H9 (cell line): ENCODE results near the gene LILRA1. TPM values are rescaled to one million over a fixed set of nuclear protein-coding genes. Genes with fewer than 3 reads are reported as not detected.

ENCODE experiments used
- DNase-seq: peaks from one replicate; pipeline ENCODE4 v3.0.0-alpha.2; 2017
- H2AFZ ChIP-seq: one replicate; pipeline ENCODE4 v1.6.1; 2013; ENCODE audit warnings: mild to moderate bottlenecking, low read length, control low read depth, moderate library complexity
- H2AK5ac ChIP-seq: 2 replicates; pipeline ENCODE4 v1.6.1; 2013; ENCODE audit warnings: low read length, control low read depth, mixed read lengths; ENCODE audit not compliant: insufficient read length
- H2BK120ac ChIP-seq: one replicate; pipeline ENCODE4 v1.6.1; 2013; ENCODE audit warnings: low read depth, mild to moderate bottlenecking, low read length, control low read depth, inconsistent platforms; ENCODE audit not compliant: poor library complexity, severe bottlenecking
- H2BK12ac ChIP-seq: 2 replicates; pipeline ENCODE4 v1.6.1; 2013; ENCODE audit warnings: low read length, control low read depth, mixed read lengths, low read depth; ENCODE audit not compliant: insufficient read length
- H2BK15ac ChIP-seq: 2 replicates; pipeline ENCODE4 v1.6.1; 2013; ENCODE audit warnings: low read depth, low read length, control low read depth
- H2BK20ac ChIP-seq: one replicate; pipeline ENCODE4 v1.6.1; 2013; ENCODE audit warnings: low read depth, mild to moderate bottlenecking, low read length, control low read depth, inconsistent platforms; ENCODE audit not compliant: poor library complexity, severe bottlenecking
- H2BK5ac ChIP-seq: 2 replicates; pipeline ENCODE4 v1.6.1; 2013; ENCODE audit warnings: low read length, control low read depth, mixed read lengths; ENCODE audit not compliant: insufficient read length
- H3K14ac ChIP-seq: 2 replicates; pipeline ENCODE4 v1.6.1; 2013; ENCODE audit warnings: low read length, control low read depth; ENCODE audit not compliant: insufficient read depth
- H3K18ac ChIP-seq: 2 replicates; pipeline ENCODE4 v1.6.1; 2013; ENCODE audit warnings: low read depth, mild to moderate bottlenecking, mixed read lengths, low read length, control low read depth; ENCODE audit not compliant: insufficient read length
- H3K23ac ChIP-seq: 2 replicates; pipeline ENCODE4 v1.6.1; 2013; ENCODE audit warnings: low read length, control low read depth, mixed read lengths, low read depth; ENCODE audit not compliant: insufficient read length
- H3K23me2 ChIP-seq: 2 replicates; pipeline ENCODE4 v1.6.1; 2013; ENCODE audit warnings: low read depth, mild to moderate bottlenecking, mixed read lengths, low read length, control low read depth; ENCODE audit not compliant: insufficient read length, poor library complexity, severe bottlenecking
- H3K27ac ChIP-seq: 2 replicates; pipeline ENCODE4 v1.5.1; 2013; ENCODE audit warnings: low read length, control low read depth, mixed read lengths, low read depth; ENCODE audit not compliant: insufficient read length
- H3K27me3 ChIP-seq: 2 replicates; pipeline ENCODE4 v1.6.1; 2013; ENCODE audit warnings: low read length, control low read depth, inconsistent platforms; ENCODE audit not compliant: insufficient read depth
- H3K4ac ChIP-seq: 2 replicates; pipeline ENCODE4 v1.6.1; 2013; ENCODE audit warnings: low read depth, mild to moderate bottlenecking, control low read depth, inconsistent platforms, low read length, moderate library complexity
- H3K4me1 ChIP-seq: 2 replicates; pipeline ENCODE4 v1.6.1; 2013; ENCODE audit warnings: low read length, control low read depth, inconsistent platforms; ENCODE audit not compliant: insufficient read depth
- H3K4me2 ChIP-seq: 2 replicates; pipeline ENCODE4 v1.6.1; 2013; ENCODE audit warnings: low read length, control low read depth, mixed read lengths; ENCODE audit not compliant: insufficient read length, insufficient read depth
- H3K56ac ChIP-seq: 2 replicates; pipeline ENCODE4 v1.6.1; 2013; ENCODE audit warnings: low read depth, mild to moderate bottlenecking, mixed read lengths, low read length, control low read depth; ENCODE audit not compliant: insufficient read length
- H3K79me1 ChIP-seq: 2 replicates; pipeline ENCODE4 v1.6.1; 2013; ENCODE audit warnings: low read depth, mild to moderate bottlenecking, moderate library complexity, low read length, control low read depth, inconsistent platforms; ENCODE audit not compliant: insufficient read depth, poor library complexity, severe bottlenecking
- H3K79me2 ChIP-seq: 2 replicates; pipeline ENCODE4 v1.6.1; 2013; ENCODE audit warnings: low read length, control low read depth, inconsistent platforms; ENCODE audit not compliant: insufficient read depth
- H3K9ac ChIP-seq: 2 replicates; pipeline ENCODE4 v1.6.1; 2013; ENCODE audit warnings: low read length, control low read depth, mixed read lengths; ENCODE audit not compliant: insufficient read length; ENCODE audit errors: extremely low read depth
- H3K9me3 ChIP-seq: one replicate; pipeline ENCODE4 v1.6.1; 2013; ENCODE audit warnings: low read depth, low read length, inconsistent platforms; ENCODE audit not compliant: control insufficient read depth
- H3T11ph ChIP-seq: one replicate; pipeline ENCODE4 v1.6.1; 2013; ENCODE audit warnings: mild to moderate bottlenecking, low read length, control low read depth, inconsistent platforms
- H4K20me1 ChIP-seq: one replicate; pipeline ENCODE4 v1.6.1; 2013; ENCODE audit not compliant: control insufficient read depth, insufficient read length, insufficient read depth
- H4K5ac ChIP-seq: 2 replicates; pipeline ENCODE4 v1.6.1; 2013; ENCODE audit warnings: low read depth, mild to moderate bottlenecking, mixed read lengths, low read length, control low read depth; ENCODE audit not compliant: insufficient read length
- H4K8ac ChIP-seq: replicated peaks from 2 replicates; pipeline ENCODE4 v1.6.1; 2013; ENCODE audit warnings: low read length, control low read depth, mixed read lengths, low read depth; ENCODE audit not compliant: insufficient read length
- H4K91ac ChIP-seq: 2 replicates; pipeline ENCODE4 v1.6.1; 2013; ENCODE audit warnings: low read depth, mild to moderate bottlenecking, moderate library complexity, mixed read lengths, low read length, control low read depth; ENCODE audit not compliant: insufficient read length
- H3K27ac Mint-ChIP-seq, 3 experiments: 2 replicates in 2 of 3; 3 replicates in 1 of 3; pipeline ENCODE4 v1.8.0; 2020 to 2021; ENCODE audit warnings: mixed read lengths in 3 of 3, mild to moderate bottlenecking in 1 of 3, moderate library complexity in 1 of 3
- H3K27me3 Mint-ChIP-seq: 2 replicates; pipeline ENCODE4 v1.8.0; 2021; ENCODE audit warnings: low read depth, mild to moderate bottlenecking, moderate library complexity, mixed read lengths
- H3K36me3 Mint-ChIP-seq, 3 experiments: 2 replicates in 2 of 3; 3 replicates in 1 of 3; pipeline ENCODE4 v1.8.0; 2020 to 2021; ENCODE audit warnings: low read depth in 3 of 3, mixed read lengths in 3 of 3; ENCODE audit not compliant: insufficient read depth in 1 of 3
- H3K4me1 Mint-ChIP-seq, 2 experiments: 2 replicates each; pipeline ENCODE4 v1.8.0; 2020; ENCODE audit warnings: mixed read lengths in 2 of 2
- H3K4me3 Mint-ChIP-seq, 2 experiments: 2 replicates in 1 of 2; 3 replicates in 1 of 2; pipeline ENCODE4 v1.8.0; 2020 to 2021; ENCODE audit warnings: mild to moderate bottlenecking in 2 of 2, mixed read lengths in 2 of 2, moderate library complexity in 1 of 2
- H3K9me3 Mint-ChIP-seq, 2 experiments: 2 replicates in 1 of 2; 3 replicates in 1 of 2; pipeline ENCODE4 v1.8.0; 2020; ENCODE audit warnings: mild to moderate bottlenecking in 2 of 2, mixed read lengths in 2 of 2, moderate library complexity in 1 of 2
- CTCF ChIP-seq: fragments of 200-600 bp; sonication (generic); conservative IDR thresholded peaks from 3 replicates; pipeline ENCODE4 v1.8.0; 2021; ENCODE audit warnings: antibody characterized with exemption, mild to moderate bottlenecking
- WGBS: extraction: QIAGEN DNeasy Blood & Tissue Kit; methylation state at CpG from one replicate; pipeline ENCODE4 v1.1.7; 2013; ENCODE audit warnings: missing lambda C conversion rate, low lambda C conversion rate, mixed read lengths; ENCODE audit not compliant: insufficient read length; ENCODE audit errors: extremely low coverage; 5-methylcytosine and 5-hydroxymethylcytosine counted together
- total RNA-seq: library from RNA; stranded (reverse); gene quantifications from 2 replicates; pipeline ENCODE4 v1.2.1, GENCODE V29; 2021

LILRA1 gene
- total RNA-seq, 1 experiment from 2014 or later, result not detected

DNA sequence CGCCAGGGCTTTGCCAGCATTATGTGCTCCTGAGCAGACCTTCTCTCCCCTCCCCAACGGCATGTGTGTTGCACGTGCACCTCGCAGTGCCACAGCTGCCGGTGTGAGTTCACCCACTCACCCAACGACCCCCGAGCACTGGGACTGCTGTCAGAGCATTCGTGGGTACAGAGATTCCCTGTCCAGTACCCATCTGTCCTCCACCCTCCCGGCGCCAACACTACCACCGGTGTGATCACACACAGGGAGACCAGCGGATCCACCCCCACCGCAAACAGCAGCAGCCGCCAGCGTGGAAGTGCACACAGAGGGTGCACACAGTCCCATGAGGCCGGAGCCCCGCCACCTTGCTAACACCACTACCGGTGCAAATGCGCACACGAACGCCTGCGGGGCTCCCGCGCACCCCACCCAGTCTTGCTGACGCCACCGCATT, 15.9 kb downstream of the LILRA1 start:
- H4K91ac ChIP-seq, result no peak overlapping the region
- no peak overlapping the region for H3K14ac ChIP-seq
- no peak overlapping the region for H3K56ac ChIP-seq
- H3K18ac ChIP-seq, result no peak overlapping the region
- H3K27ac ChIP-seq, result no peak overlapping the region
- no peak overlapping the region for H2AK5ac ChIP-seq
- no peak overlapping the region for H3K23ac ChIP-seq
- H3K79me1 ChIP-seq, result no peaks in the 10 kb centered on the region
- Mint-ChIP-seq H3K36me3 (peaks cover 9 to 43% (median 18%) of the 10 kb centered on the region in 3 experiments; a peak in 6 of 7 replicates), H3K4me1 (no peaks in the 10 kb centered on the region), H3K27me3 (no peaks in the 10 kb centered on the region; the same call in 1 of the 2 replicates), H3K9me3 (peaks cover 95 to 97% of the 10 kb centered on the region in 2 experiments), H3K4me3 (no peak overlapping the region), H3K27ac (no peak overlapping the region)
- no peak overlapping the region for H4K5ac ChIP-seq
- H3K4ac ChIP-seq, result no peak overlapping the region
- H2BK5ac ChIP-seq, result no peak overlapping the region
- DNase-seq, result no peak
- peaks cover 90% of the 10 kb centered on the region for H3K9me3 ChIP-seq
- H3K4me2 ChIP-seq, result no peak overlapping the region
- no peak overlapping the region for H2BK20ac ChIP-seq
- H3T11ph ChIP-seq, result no peak overlapping the region
- no peak overlapping the region for H2BK15ac ChIP-seq
- WGBS, result no CpG with 5 or more reads among the region's 26 CpGs
- no peak overlapping the region for H2BK12ac ChIP-seq
- no peak overlapping the region for H2BK120ac ChIP-seq
- H4K20me1 ChIP-seq, result no peaks in the 10 kb centered on the region
- H3K9ac ChIP-seq, result no peak overlapping the region
- TF ChIP-seq CTCF, result no peak
- H3K23me2 ChIP-seq, result no peaks in the 10 kb centered on the region
- H2AFZ ChIP-seq, result no peak overlapping the region
- no peak overlapping the region for H4K8ac ChIP-seq
- H3K79me2 ChIP-seq, result no peaks in the 10 kb centered on the region
- no peaks in the 10 kb centered on the region for H3K4me1 ChIP-seq
- H3K27me3 ChIP-seq, result no peaks in the 10 kb centered on the region
